Measurements from ENCODE around the gene MSI2. TPM values are rescaled to one million over a fixed set of nuclear protein-coding genes. Genes with fewer than 3 reads are reported as not detected.

The MSI2 gene
- total and polyA plus RNA-seq, 7 donors: 12.6 to 25.8 (median 21.3) TPM

GRCh38 chr17:57625511-57625910 lies 369.2 kb downstream of the MSI2 start:
- no peak for DNase-seq
- Histone ChIP-seq H3K4me1 (peaks cover 0 to 8% (median 2%) of the 10 kb centered on the region in 4 donors), H3K36me3 (no peaks in the 10 kb centered on the region), H3K9me3 (no peaks in the 10 kb centered on the region), H3K27me3 (no peaks in the 10 kb centered on the region), H3K27ac (no peak overlapping the region), H3K4me3 (no peak overlapping the region)
- no peak for TF ChIP-seq EP300 (IDR thresholded peaks at IDR 0.05)
- TF ChIP-seq CTCF (IDR thresholded peaks at IDR 0.05): no peak
- TF ChIP-seq POLR2AphosphoS5 (IDR thresholded peaks at IDR 0.05): no peak
- no peak for TF ChIP-seq POLR2A (IDR thresholded peaks at IDR 0.05)
- intact Hi-C loops (cut with DNase I): loop anchor here (10.0 kb wide), 1 partner anchor 119 kb away; the partner anchor contains the start of gene CCDC182
- 85 to 88% methylated on average over 1 of the region's 1 CpG for WGBS, 2 donors

GRCh38 chr17:57625957-57626356 lies 369.6 kb downstream of the MSI2 start:
- no peak overlapping the region for H3K27ac ChIP-seq
- intact Hi-C loops (cut with DNase I): loop anchor here (10.0 kb wide), 1 partner anchor 119 kb away; the partner anchor contains the start of gene CCDC182
- DNase-seq: no peak

GRCh38 chr17:57626520-57627210 lies 370.3 kb downstream of the MSI2 start:
- no peak for TF ChIP-seq POLR2A (IDR thresholded peaks at IDR 0.05)
- no peak for TF ChIP-seq EP300 (IDR thresholded peaks at IDR 0.05)
- TF ChIP-seq POLR2AphosphoS5 (IDR thresholded peaks at IDR 0.05): no peak
- H3K36me3 ChIP-seq: no peaks in the 10 kb centered on the region
- H3K4me3 ChIP-seq: no peak overlapping the region
- H3K4me1 ChIP-seq: peaks cover 0 to 8% (median 2%) of the 10 kb centered on the region in 4 donors
- DNase-seq: no peak
- no peaks in the 10 kb centered on the region for H3K9me3 ChIP-seq
- WGBS, 2 donors: 95 to 96% methylated on average over 16 of the region's 16 CpGs
- no peaks in the 10 kb centered on the region for H3K27me3 ChIP-seq
- no peak overlapping the region for H3K27ac ChIP-seq
- intact Hi-C loops (cut with DNase I): loop anchor here (10.0 kb wide), 1 partner anchor 118 kb away; the partner anchor contains the start of gene CCDC182

More at GRCh38 chr17:57625957-57626356, 369.6 kb downstream of the MSI2 start:
- H3K27me3 ChIP-seq: no peaks in the 10 kb centered on the region
- H3K4me1 ChIP-seq: peaks cover 0 to 8% (median 2%) of the 10 kb centered on the region in 4 donors
- H3K9me3 ChIP-seq: no peaks in the 10 kb centered on the region
- H3K36me3 ChIP-seq: no peaks in the 10 kb centered on the region
- 96 to 97% methylated on average over 9 of the region's 9 CpGs for WGBS, 2 donors
- TF ChIP-seq CTCF (IDR thresholded peaks at IDR 0.05): no peak
- TF ChIP-seq POLR2AphosphoS5 (IDR thresholded peaks at IDR 0.05): no peak
- no peak for TF ChIP-seq POLR2A (IDR thresholded peaks at IDR 0.05)
- no peak for TF ChIP-seq EP300 (IDR thresholded peaks at IDR 0.05)
- no peak overlapping the region for H3K4me3 ChIP-seq

GRCh38 chr17:57627591-57627990 lies 371.3 kb downstream of the MSI2 start:
- H3K4me3 ChIP-seq: no peak overlapping the region
- no peak for TF ChIP-seq POLR2A (IDR thresholded peaks at IDR 0.05)
- TF ChIP-seq EP300 (IDR thresholded peaks at IDR 0.05): no peak
- TF ChIP-seq CTCF (IDR thresholded peaks at IDR 0.05): no peak
- TF ChIP-seq POLR2AphosphoS5 (IDR thresholded peaks at IDR 0.05): no peak
- no peaks in the 10 kb centered on the region for H3K27me3 ChIP-seq
- no peak overlapping the region for H3K27ac ChIP-seq
- H3K9me3 ChIP-seq: no peaks in the 10 kb centered on the region
- peaks cover 0 to 7% (median 2%) of the 10 kb centered on the region in 4 donors for H3K4me1 ChIP-seq
- intact Hi-C loops (cut with DNase I): loop anchor here (10.0 kb wide), 1 partner anchor 117 kb away; the partner anchor contains the start of gene CCDC182
- no peaks in the 10 kb centered on the region for H3K36me3 ChIP-seq
- WGBS, 2 donors: 95 to 99% methylated on average over 10 of the region's 10 CpGs
- DNase-seq: no peak

- no peaks in the 10 kb centered on the region for H3K27me3 ChIP-seq
- no peak overlapping the region for H3K27ac ChIP-seq
- no peak overlapping the region for H3K4me3 ChIP-seq
- intact Hi-C loops (cut with DNase I): loop anchor here (10.0 kb wide), 1 partner anchor 116 kb away; the partner anchor contains the start of gene CCDC182
- H3K4me1 ChIP-seq: no peaks in the 10 kb centered on the region
- TF ChIP-seq CTCF (IDR thresholded peaks at IDR 0.05): no peak
- TF ChIP-seq POLR2AphosphoS5 (IDR thresholded peaks at IDR 0.05): no peak
- TF ChIP-seq EP300 (IDR thresholded peaks at IDR 0.05): no peak
- no peak for TF ChIP-seq POLR2A (IDR thresholded peaks at IDR 0.05)
- H3K9me3 ChIP-seq: no peaks in the 10 kb centered on the region
- WGBS, 2 donors: 90 to 97% methylated on average over 9 of the region's 9 CpGs
- no peak for DNase-seq
- peaks cover 0 to 4% (median 0%) of the 10 kb centered on the region in 4 donors for H3K36me3 ChIP-seq
Observed at GRCh38 chr17:57628421-57628820, 372.1 kb downstream of the MSI2 start.

All from sigmoid colon (tissue), 7 donors.